B cell (primary cell): Measurements from ENCODE around the gene SULT1A2. TPM values are rescaled to one million over a fixed set of nuclear protein-coding genes. Genes with fewer than 3 reads are reported as not detected.

Source experiments
- ATAC-seq: fragments of 200-7000 bp; cut with Tn5 transposase; one replicate; pipeline ENCODE4 v1.10.0; 2021; ENCODE audit warnings: low read depth, mild to moderate bottlenecking, moderate number of reproducible peaks, moderate library complexity
- CTCF ChIA-PET: fragments of 350-600 bp; sonication (Branson Sonifier 250); formaldehyde crosslinking; loops from one replicate; lab custom pipeline; 2021; ENCODE audit warnings: antibody characterized with exemption, inconsistent platforms; lab: Charles Lee
- POLR2A ChIA-PET: fragments of 350-600 bp; sonication (Branson Sonifier 250); formaldehyde crosslinking; loops from one replicate; lab custom pipeline; 2021; ENCODE audit warnings: antibody characterized with exemption; lab: Charles Lee
- DNase-seq: peaks from one replicate; pipeline ENCODE4 v3.0.0; 2013
- H2AFZ ChIP-seq: 2 replicates; pipeline ENCODE4 v1.6.1; 2012; ENCODE audit warnings: mild to moderate bottlenecking, low read depth, low read length; ENCODE audit not compliant: insufficient read depth, poor library complexity, severe bottlenecking
- H3K27ac ChIP-seq, 2 donors: 1 replicate in 1 of 2; 2 replicates in 1 of 2; pipeline ENCODE4 v1.5.1; 2012 to 2013; ENCODE audit warnings: low read length in 2 of 2, mild to moderate bottlenecking in 2 of 2, moderate library complexity in 1 of 2
- H3K27me3 ChIP-seq, 4 experiments: fragments of 200-600 bp in 1 of 4; sonication (generic) in 1 of 4; replicated peaks in 1 of 4; 1 replicate in 2 of 4; 2 replicates in 2 of 4; pipeline versions ENCODE4 v1.6.1 to v1.7.0; 2013 to 2016; ENCODE audit warnings: low read length in 3 of 4, mild to moderate bottlenecking in 2 of 4, mixed read lengths in 1 of 4, moderate library complexity in 1 of 4; ENCODE audit not compliant: insufficient read depth in 4 of 4, control insufficient read depth in 3 of 4; ENCODE audit errors: control extremely low read depth in 1 of 4
- H3K36me3 ChIP-seq, 2 experiments: replicated peaks in 1 of 2; 1 replicate in 1 of 2; 2 replicates in 1 of 2; pipeline versions ENCODE4 v1.6.1 to v1.7.1; 2013; ENCODE audit warnings: low read length in 1 of 2; ENCODE audit not compliant: insufficient read depth in 2 of 2, control insufficient read depth in 1 of 2; ENCODE audit errors: control extremely low read depth in 1 of 2, extremely low read depth in 1 of 2
- H3K4me1 ChIP-seq, 2 donors: fragments of 200-600 bp in 1 of 2; sonication (generic) in 1 of 2; 1 replicate in 1 of 2; 2 replicates in 1 of 2; pipeline versions ENCODE4 v1.5.1 to v1.6.1; 2013 to 2017; ENCODE audit warnings: low read length in 2 of 2; ENCODE audit not compliant: control insufficient read depth in 2 of 2, insufficient read depth in 2 of 2
- H3K4me2 ChIP-seq: replicated peaks from 2 replicates; pipeline ENCODE3; 2012; ENCODE audit warnings: mild to moderate bottlenecking, low read depth, low read length; ENCODE audit not compliant: poor library complexity, severe bottlenecking
- H3K4me3 ChIP-seq, 5 experiments: fragments of 200-600 bp in 1 of 5; sonication (generic) in 1 of 5; 1 replicate in 3 of 5; 2 replicates in 2 of 5; pipeline versions ENCODE4 v1.5.1 to v1.7.0; 2011 to 2016; ENCODE audit warnings: low read length in 4 of 5, mild to moderate bottlenecking in 4 of 5, low read depth in 2 of 5, control low read depth in 1 of 5, moderate library complexity in 1 of 5; ENCODE audit not compliant: insufficient read depth in 1 of 5; ENCODE audit errors: control extremely low read depth in 1 of 5, extremely low read depth in 1 of 5
- H3K79me2 ChIP-seq: fragments of 200-600 bp; sonication (generic); one replicate; pipeline ENCODE4 v1.6.0; 2016; ENCODE audit warnings: low read length; ENCODE audit not compliant: control insufficient read depth, insufficient read depth
- H3K9ac ChIP-seq: fragments of 200-600 bp; sonication (generic); 2 replicates; pipeline ENCODE4 v1.6.1; 2017; ENCODE audit warnings: mild to moderate bottlenecking, low read length, moderate library complexity
- H3K9me3 ChIP-seq, 3 donors: one replicate each; pipeline versions ENCODE4 v1.6.1 to v1.7.1; 2013; ENCODE audit warnings: low read length in 2 of 3; ENCODE audit not compliant: control insufficient read depth in 2 of 3, insufficient read depth in 1 of 3; ENCODE audit errors: control extremely low read depth in 1 of 3
- H4K20me1 ChIP-seq: 2 replicates; pipeline ENCODE4 v1.6.0; 2012; ENCODE audit warnings: mild to moderate bottlenecking, low read length; ENCODE audit not compliant: insufficient read depth, control insufficient read depth, poor library complexity, severe bottlenecking
- H3K27ac Mint-ChIP-seq: one replicate; pipeline ENCODE4 v1.8.0; 2021; ENCODE audit warnings: mixed read lengths
- H3K27me3 Mint-ChIP-seq: one replicate; pipeline ENCODE4 v1.8.0; 2021; ENCODE audit warnings: mixed read lengths
- H3K4me1 Mint-ChIP-seq: one replicate; pipeline ENCODE4 v1.8.0; 2021; ENCODE audit warnings: mixed read lengths
- H3K4me3 Mint-ChIP-seq: one replicate; pipeline ENCODE4 v1.8.0; 2021; ENCODE audit warnings: mixed read lengths
- H3K9me3 Mint-ChIP-seq: one replicate; pipeline ENCODE4 v1.8.0; 2022; ENCODE audit warnings: mixed read lengths; ENCODE audit not compliant: insufficient read depth
- CTCF ChIP-seq: fragments of 200-600 bp; IDR thresholded peaks from one replicate; pipeline ENCODE4 v1.8.0; 2022; ENCODE audit warnings: antibody characterized with exemption, mild to moderate bottlenecking
- EZH2 ChIP-seq: IDR thresholded peaks from 2 replicates; pipeline ENCODE4 v1.6.1; 2012; ENCODE audit warnings: borderline replicate concordance, low read depth, mild to moderate bottlenecking, moderate library complexity, low read length; ENCODE audit not compliant: insufficient read depth, poor library complexity, severe bottlenecking
- WGBS: methylation state at CpG from one replicate; pipeline ENCODE4 v1.1.5; 2013; ENCODE audit warnings: missing lambda C conversion rate; ENCODE audit not compliant: insufficient coverage; 5-methylcytosine and 5-hydroxymethylcytosine counted together
- intact Hi-C: fragments of 100-400 bp; cut with micrococcal nuclease; formaldehyde crosslinking; loops from one replicate; pipeline ENCODE4 v1.10.0; 2022
- polyA plus RNA-seq: library from polyadenylated mRNA; depleted of rRNA; stranded (reverse); fragments of >200 nt; gene quantifications from 2 replicates; pipeline ENCODE4 v1.2.3, GENCODE V29; 2012
- total RNA-seq, 2 donors: library from RNA; stranded (reverse); fragments of 120-200 nt in 1 of 2; gene quantifications; 1 replicate in 1 of 2; 2 replicates in 1 of 2; pipeline versions ENCODE4 v1.2.3 to v1.2.4, GENCODE V29; 2013 to 2022

The SULT1A2 gene
- total and polyA plus RNA-seq, 2 donors (not counting 1 experiment from before 2014, with no cell fraction given): 0.32 TPM; not detected in 1

GRCh38 chr16:28542646-28543045 is 54.2 kb downstream of the SULT1A2 start:
- Histone ChIP-seq H2AFZ (peak overlapping the region; percentile 56), H3K27me3 (peaks cover 0 to 5% (median 0%) of the 10 kb centered on the region in 4 experiments), H3K4me3 (no peak overlapping the region), H4K20me1 (no peaks in the 10 kb centered on the region), H3K27ac (no peak overlapping the region), H3K9ac (no peak overlapping the region), H3K4me2 (peak overlapping the region; percentile 48), H3K79me2 (no peaks in the 10 kb centered on the region), H3K9me3 (no peaks in the 10 kb centered on the region), H3K4me1 (peaks cover 0 to 8% of the 10 kb centered on the region in 2 donors), H3K36me3 (no peaks in the 10 kb centered on the region)
- WGBS: 76% methylated on average over 4 of the region's 7 CpGs
- POLR2A ChIA-PET: no interaction called here
- intact Hi-C loops: no loop called here
- Mint-ChIP-seq H3K9me3 (no peaks in the 10 kb centered on the region), H3K27me3 (peaks cover 24% of the 10 kb centered on the region), H3K4me1 (peaks cover 9% of the 10 kb centered on the region), H3K27ac (no peak overlapping the region), H3K4me3 (peak overlapping the region; percentile 26)
- ATAC-seq (no peak), DNase-seq (no peak)
- TF ChIP-seq CTCF (no peak), EZH2 (no peak)
- CTCF ChIA-PET: no interaction called here

Other genes with a start within 250 kb of the SULT1A2 start
- gene NPIPB6, start 233.5 kb downstream of the SULT1A2 start, total RNA-seq: 5.8 and 6.2 TPM in 2 replicates
- 2.1 and 2.3 TPM in 2 replicates for gene NPIPB6, start 233.5 kb downstream of the SULT1A2 start, polyA plus RNA-seq
- gene EIF3CL, start 193.2 kb downstream of the SULT1A2 start, total RNA-seq: 73.8 and 77.9 TPM in 2 replicates
- gene EIF3CL, start 193.2 kb downstream of the SULT1A2 start, polyA plus RNA-seq: 37.9 and 90.2 TPM in 2 replicates
- gene NPIPB7, start 124.7 kb downstream of the SULT1A2 start, total RNA-seq: 0.30 and 0.58 TPM in 2 replicates
- gene NPIPB7, start 124.7 kb downstream of the SULT1A2 start, polyA plus RNA-seq: 0.52 and 0.92 TPM in 2 replicates
- gene CLN3, start 105.0 kb downstream of the SULT1A2 start, total RNA-seq: 37.7 and 40.2 TPM in 2 replicates
- 34.3 and 44.1 TPM in 2 replicates for gene CLN3, start 105.0 kb downstream of the SULT1A2 start, polyA plus RNA-seq
- 2.6 and 2.9 TPM in 2 replicates for gene APOBR, start 102.4 kb downstream of the SULT1A2 start, total RNA-seq
- gene APOBR, start 102.4 kb downstream of the SULT1A2 start, polyA plus RNA-seq: 0.81 and 1.3 TPM in 2 replicates
- not detected in 2 replicates for gene IL27, start 90.2 kb downstream of the SULT1A2 start, total RNA-seq
- gene IL27, start 90.2 kb downstream of the SULT1A2 start, polyA plus RNA-seq: 0.09 TPM in 1 of 2 replicates, not detected in the other
- not detected in 2 replicates for gene NUPR1, start 58.1 kb downstream of the SULT1A2 start, total RNA-seq
- not detected in 2 replicates for gene NUPR1, start 58.1 kb downstream of the SULT1A2 start, polyA plus RNA-seq
- 52.5 and 52.9 TPM in 2 replicates for gene SGF29, start 43.1 kb downstream of the SULT1A2 start, total RNA-seq
- gene SGF29, start 43.1 kb downstream of the SULT1A2 start, polyA plus RNA-seq: 24.0 and 28.2 TPM in 2 replicates
- gene SULT1A1, start 13.0 kb upstream of the SULT1A2 start, total RNA-seq: 4.2 and 5.0 TPM in 2 replicates
- 5.0 and 7.1 TPM in 2 replicates for gene SULT1A1, start 13.0 kb upstream of the SULT1A2 start, polyA plus RNA-seq
- 0.44 and 1.1 TPM in 2 replicates for gene NPIPB8, start 41.0 kb upstream of the SULT1A2 start, total RNA-seq
- 0.04 and 0.22 TPM in 2 replicates for gene NPIPB8, start 41.0 kb upstream of the SULT1A2 start, polyA plus RNA-seq
- 353 and 372 TPM in 2 replicates for gene EIF3C, start 114.4 kb upstream of the SULT1A2 start, total RNA-seq
- 97.8 and 126 TPM in 2 replicates for gene EIF3C, start 114.4 kb upstream of the SULT1A2 start, polyA plus RNA-seq
- 12.6 and 13.4 TPM in 2 replicates for gene NPIPB9, start 154.7 kb upstream of the SULT1A2 start, total RNA-seq
- gene NPIPB9, start 154.7 kb upstream of the SULT1A2 start, polyA plus RNA-seq: 1.3 and 3.4 TPM in 2 replicates
- 274 and 289 TPM in 2 replicates for gene ATXN2L, start 225.9 kb upstream of the SULT1A2 start, total RNA-seq
- gene ATXN2L, start 225.9 kb upstream of the SULT1A2 start, polyA plus RNA-seq: 134 and 157 TPM in 2 replicates
- 129 and 143 TPM in 2 replicates for gene TUFM, start 249.3 kb upstream of the SULT1A2 start, total RNA-seq
- 126 and 160 TPM in 2 replicates for gene TUFM, start 249.3 kb upstream of the SULT1A2 start, polyA plus RNA-seq